AG10803 (cell line): ENCODE data around the gene ANO10.
"Not testable (repeated sequence)": the region's sequence is repeated elsewhere in the genome, so short reads cannot be mapped to it uniquely, and the experiment has no call there.

ENCODE experiments used
- DNase-seq: peaks from one replicate; pipeline ENCODE4 v3.0.0; 2010; ENCODE audit warnings: low read depth
- H3K4me3 ChIP-seq: 2 replicates; pipeline ENCODE4 v1.5.1; 2011; ENCODE audit warnings: mild to moderate bottlenecking, low read length, control low read depth
- CTCF ChIP-seq: conservative IDR thresholded peaks from 2 replicates; pipeline ENCODE4 v1.5.1; 2011; ENCODE audit warnings: mild to moderate bottlenecking, low read length, control low read depth, inconsistent platforms

The ANO10 gene, protein sequence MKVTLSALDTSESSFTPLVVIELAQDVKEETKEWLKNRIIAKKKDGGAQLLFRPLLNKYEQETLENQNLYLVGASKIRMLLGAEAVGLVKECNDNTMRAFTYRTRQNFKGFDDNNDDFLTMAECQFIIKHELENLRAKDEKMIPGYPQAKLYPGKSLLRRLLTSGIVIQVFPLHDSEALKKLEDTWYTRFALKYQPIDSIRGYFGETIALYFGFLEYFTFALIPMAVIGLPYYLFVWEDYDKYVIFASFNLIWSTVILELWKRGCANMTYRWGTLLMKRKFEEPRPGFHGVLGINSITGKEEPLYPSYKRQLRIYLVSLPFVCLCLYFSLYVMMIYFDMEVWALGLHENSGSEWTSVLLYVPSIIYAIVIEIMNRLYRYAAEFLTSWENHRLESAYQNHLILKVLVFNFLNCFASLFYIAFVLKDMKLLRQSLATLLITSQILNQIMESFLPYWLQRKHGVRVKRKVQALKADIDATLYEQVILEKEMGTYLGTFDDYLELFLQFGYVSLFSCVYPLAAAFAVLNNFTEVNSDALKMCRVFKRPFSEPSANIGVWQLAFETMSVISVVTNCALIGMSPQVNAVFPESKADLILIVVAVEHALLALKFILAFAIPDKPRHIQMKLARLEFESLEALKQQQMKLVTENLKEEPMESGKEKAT

DNA sequence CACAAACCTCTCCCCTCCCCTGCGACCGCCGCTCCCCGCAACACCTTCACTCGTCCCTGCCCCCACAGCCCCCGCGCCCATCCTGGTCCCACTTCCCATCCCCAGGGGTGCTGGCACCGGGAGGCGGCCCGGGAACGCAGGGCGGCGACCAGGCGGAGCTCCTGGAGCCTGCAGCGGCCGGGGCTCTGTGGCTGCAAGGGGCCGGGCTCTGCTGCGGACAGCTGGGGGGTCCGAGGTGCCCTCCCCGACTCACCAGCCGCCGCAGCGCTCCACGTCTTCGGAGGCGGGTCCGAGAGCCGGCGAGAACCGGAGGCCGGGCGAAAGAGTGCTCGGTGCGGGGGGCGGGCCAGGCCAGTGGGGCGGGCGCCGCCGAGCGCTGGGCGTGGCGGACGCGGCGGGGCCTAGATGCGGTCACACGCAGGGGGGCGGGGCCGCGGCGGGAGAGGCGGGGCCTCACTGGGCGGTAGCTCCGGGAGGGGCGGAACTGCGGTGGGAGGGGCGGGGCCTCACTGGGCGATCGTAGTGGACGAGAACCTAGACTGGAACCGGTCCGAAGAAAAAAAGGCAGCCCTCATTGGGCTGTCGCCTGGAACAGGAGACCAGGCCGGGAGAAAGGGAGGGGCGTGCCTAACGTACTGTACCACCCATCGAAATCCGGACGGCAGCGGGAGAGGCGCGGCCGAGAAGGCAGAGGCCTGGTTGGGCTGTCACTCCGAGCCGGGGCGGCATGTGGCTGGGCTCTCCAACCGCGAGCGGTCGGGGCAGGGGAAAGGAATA is at the start of gene ANO10:
Gene ANO10 (minus strand): TSS at position 356 of the 777 bp plus-strand sequence. CDS start 16,159 bp downstream, outside the sequence.
- DNase-seq = peak; percentile 99
- TF ChIP-seq CTCF = no peak
- peak within 1 kb of the TSS; percentile 79 for H3K4me3 ChIP-seq

DNA sequence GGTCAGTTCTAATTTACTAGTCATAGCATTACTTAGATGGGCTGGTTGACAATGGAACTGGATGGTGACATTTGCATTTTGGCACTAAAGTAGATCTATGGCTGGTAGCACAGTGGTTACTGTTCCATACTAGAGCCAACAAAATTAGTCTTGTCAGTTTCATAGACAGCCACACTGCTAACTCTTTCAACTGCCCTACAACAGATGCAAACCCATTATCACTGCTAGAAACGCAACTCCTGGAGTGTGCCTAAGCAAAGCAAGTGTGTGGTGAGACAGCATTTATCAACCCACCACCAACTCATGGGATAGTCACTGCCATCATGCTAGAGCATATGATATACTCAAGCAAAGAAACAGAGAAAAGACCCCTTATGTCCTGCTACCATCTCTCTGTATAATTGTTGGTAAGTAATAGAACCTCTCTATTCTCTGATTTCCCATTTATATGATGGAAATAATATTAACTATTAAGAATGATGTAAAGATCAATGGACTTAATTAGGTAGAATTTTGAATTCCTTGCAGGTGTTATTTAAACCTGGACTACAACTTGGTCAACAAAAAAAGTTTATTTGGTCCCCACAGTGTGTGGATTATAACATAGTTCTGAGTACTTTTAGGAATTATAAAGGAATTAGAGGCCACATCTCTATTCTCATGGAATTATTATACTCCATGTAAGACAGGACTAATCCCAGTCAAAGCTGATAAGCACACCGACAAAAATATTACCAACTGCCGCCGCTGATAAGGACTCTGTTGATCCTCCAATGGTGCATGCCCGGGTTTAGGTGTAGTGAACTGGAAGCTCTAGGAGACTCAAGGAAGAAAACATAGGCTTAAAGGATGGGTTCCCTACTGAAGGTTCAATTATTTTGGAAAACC is 49.1 kb upstream of the ANO10 start:
- no peak overlapping the region for H3K4me3 ChIP-seq
- no peak for TF ChIP-seq CTCF
- no peak for DNase-seq

- not testable (repeated sequence) for H3K4me3 ChIP-seq, DNase-seq
Observed at GRCh38 chr3:43665011-43665410, 43.2 kb upstream of the ANO10 start.

DNA sequence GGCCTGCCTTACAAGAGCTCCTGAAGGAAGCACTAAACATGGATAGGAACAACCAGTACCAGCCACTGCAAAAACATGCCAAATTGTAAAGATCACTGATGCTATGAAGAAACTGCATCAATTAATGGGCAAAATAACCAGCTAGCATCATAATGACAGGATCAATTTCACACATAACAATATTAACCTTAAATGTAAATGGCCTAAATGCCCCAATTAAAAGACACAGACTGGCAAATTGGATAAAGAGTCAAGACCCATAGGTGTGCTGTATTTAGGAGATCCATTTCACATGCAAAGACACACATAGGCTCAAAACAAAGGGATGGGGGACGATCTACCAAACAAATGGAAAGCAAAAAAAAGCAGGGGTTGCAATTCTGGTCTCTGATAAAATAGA is 39.6 kb upstream of the ANO10 start:
- H3K4me3 ChIP-seq, DNase-seq: not testable (repeated sequence)

GRCh38 chr3:43659250-43659880 is 37.6 kb upstream of the ANO10 start:
- no peak for DNase-seq
- no peak overlapping the region for H3K4me3 ChIP-seq
- TF ChIP-seq CTCF = no peak

- H3K4me3 ChIP-seq, DNase-seq: not testable (repeated sequence)
Observed at GRCh38 chr3:43656390-43656789, 34.6 kb upstream of the ANO10 start.

DNA sequence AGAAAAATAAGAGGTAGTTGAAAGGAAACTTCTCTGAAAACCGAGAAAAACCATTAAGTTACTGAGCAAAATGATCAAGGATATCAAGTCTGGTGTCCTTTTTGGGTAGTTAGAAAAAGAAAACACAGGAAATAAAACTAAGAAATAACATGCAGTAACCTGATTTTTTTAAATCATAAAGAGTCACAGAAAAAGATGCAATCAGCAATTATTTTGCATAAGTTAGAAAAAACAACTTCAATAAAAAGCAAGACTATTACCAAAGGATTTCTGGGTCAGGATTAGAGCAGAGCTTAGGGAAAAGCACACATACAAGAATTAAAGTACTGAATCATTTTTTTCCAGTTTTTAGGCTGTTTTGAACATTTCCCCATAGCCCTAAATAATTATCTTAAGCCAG is 28.5 kb upstream of the ANO10 start:
- DNase-seq = no peak
- no peak overlapping the region for H3K4me3 ChIP-seq
- no peak for TF ChIP-seq CTCF
